VCaP (cell line): ENCODE measurements around the gene YPEL4.

Experiments used
- H3K27ac ChIP-seq: fragments of 450-650 bp; 2 replicates; pipeline ENCODE4 v1.5.1; 2017
- CTCF ChIP-seq: fragments of 450-650 bp; conservative IDR thresholded peaks from 2 replicates; pipeline ENCODE4 v1.5.1; 2017; ENCODE audit warnings: mild to moderate bottlenecking, moderate library complexity

YPEL4 gene

DNA sequence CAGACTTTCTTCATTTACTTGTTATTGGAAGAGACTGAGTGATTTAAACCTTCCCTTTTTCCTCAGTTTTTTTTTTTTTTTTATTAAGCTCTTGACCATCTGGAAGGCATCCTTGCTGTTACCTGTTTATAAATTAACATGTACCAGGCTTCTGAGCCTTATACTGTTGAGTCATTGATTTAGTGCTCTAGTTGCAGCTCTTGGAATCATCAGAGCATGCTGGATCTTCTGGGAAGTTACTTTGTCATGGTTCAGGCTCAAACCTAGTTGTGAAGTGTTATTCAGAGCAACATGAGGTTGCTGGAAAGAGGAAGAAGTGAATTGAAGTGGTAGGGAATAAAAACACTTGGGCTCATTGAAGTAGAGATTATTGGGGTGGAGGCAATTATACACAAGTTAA, 24.5 kb upstream of the YPEL4 start:
- 0 out of 2 replicates have a peak overlapping the region, but pooled peaks have one; percentile 46 for H3K27ac ChIP-seq
- no peak for TF ChIP-seq CTCF

DNA sequence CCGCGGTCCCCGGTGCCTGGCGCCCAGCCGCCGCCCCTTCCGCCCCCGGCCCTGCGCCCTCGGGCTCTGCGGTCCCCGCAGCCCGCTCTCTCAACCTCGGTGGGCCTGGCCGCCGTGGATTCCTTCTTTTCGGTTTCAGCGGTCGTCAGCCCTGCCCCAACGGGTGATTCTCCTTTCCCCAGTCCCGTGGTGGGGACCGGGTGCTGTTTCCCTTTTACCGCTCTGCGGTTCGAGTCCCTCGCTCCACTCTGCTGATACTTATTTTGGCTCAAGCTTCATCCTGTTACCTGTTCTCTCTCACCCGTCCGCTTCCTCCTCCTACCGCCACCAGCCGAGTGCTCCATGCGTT, 18.7 kb upstream of the YPEL4 start:
- peak overlapping the region; percentile 98 for H3K27ac ChIP-seq
- TF ChIP-seq CTCF = no peak

- peak; percentile 63 for TF ChIP-seq CTCF
- peak within 1 kb of the TSS; percentile 98 for H3K27ac ChIP-seq
These were observed 18.2 kb upstream of the YPEL4 start, which contains the start of gene ZDHHC5 for GRCh38 chr11:57667736-57668433. Gene ZDHHC5, plus strand, starts transcription at chr11:57668114. Its CDS starts 4,977 bp downstream, at chr11:57673091.

- H3K27ac ChIP-seq = peak overlapping the region; percentile 98
- TF ChIP-seq CTCF = no peak
These were observed 17.5 kb upstream of the YPEL4 start for GRCh38 chr11:57667117-57667735.

GRCh38 chr11:57663975-57664374, 14.3 kb upstream of the YPEL4 start:
- no peak for TF ChIP-seq CTCF
- no peak overlapping the region for H3K27ac ChIP-seq

DNA sequence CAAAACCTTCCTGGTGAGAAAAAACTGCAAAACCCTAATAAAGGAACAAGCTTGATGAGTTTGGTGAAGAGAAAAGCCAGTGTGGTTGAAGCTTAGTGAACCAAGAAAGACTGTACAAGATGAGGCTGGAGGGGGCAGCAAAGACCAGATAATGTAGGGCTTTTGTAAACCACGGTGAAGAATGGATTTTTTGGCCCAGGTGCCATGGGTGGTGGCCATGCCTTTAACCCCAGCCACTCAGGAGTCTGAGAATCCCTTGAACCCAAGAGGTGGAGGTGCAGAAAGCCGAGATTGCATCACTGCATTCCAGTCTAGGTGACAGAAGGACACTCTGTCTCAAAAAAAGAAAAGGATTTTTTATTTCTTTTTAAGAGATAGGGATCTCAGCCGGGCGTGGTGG, 13.2 kb upstream of the YPEL4 start:
- no peak for TF ChIP-seq CTCF
- no peak overlapping the region for H3K27ac ChIP-seq

DNA sequence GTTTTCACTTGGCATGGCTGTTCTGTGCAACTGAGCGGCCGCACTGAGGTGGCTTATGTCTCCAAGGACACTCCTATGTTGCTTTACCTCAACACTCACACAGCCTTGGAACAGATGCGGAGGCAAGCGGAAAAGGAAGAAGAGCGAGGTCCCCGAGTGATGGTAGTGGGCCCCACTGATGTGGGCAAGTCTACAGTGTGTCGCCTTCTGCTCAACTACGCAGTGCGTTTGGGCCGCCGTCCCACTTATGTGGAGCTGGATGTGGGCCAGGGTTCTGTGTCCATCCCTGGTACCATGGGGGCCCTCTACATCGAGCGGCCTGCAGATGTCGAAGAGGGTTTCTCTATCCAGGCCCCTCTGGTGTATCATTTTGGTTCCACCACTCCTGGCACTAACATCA, 10.0 kb upstream of the YPEL4 start:
- TF ChIP-seq CTCF = no peak
- H3K27ac ChIP-seq = no peak overlapping the region
